NCI-H2029 (cell line): ENCODE measurements around the gene ZNF141.
A peak's percentile ranks its signal among the peaks of the same experiment; 100 is the strongest.
"Not testable (repeated sequence)": the region's sequence is repeated elsewhere in the genome, so short reads cannot be mapped to it uniquely, and the experiment has no call there.

Experiments used
- DNase-seq: peaks from one replicate; lab custom pipeline; 2025; lab: John Stamatoyannopoulos, UW

Gene ZNF141

DNA sequence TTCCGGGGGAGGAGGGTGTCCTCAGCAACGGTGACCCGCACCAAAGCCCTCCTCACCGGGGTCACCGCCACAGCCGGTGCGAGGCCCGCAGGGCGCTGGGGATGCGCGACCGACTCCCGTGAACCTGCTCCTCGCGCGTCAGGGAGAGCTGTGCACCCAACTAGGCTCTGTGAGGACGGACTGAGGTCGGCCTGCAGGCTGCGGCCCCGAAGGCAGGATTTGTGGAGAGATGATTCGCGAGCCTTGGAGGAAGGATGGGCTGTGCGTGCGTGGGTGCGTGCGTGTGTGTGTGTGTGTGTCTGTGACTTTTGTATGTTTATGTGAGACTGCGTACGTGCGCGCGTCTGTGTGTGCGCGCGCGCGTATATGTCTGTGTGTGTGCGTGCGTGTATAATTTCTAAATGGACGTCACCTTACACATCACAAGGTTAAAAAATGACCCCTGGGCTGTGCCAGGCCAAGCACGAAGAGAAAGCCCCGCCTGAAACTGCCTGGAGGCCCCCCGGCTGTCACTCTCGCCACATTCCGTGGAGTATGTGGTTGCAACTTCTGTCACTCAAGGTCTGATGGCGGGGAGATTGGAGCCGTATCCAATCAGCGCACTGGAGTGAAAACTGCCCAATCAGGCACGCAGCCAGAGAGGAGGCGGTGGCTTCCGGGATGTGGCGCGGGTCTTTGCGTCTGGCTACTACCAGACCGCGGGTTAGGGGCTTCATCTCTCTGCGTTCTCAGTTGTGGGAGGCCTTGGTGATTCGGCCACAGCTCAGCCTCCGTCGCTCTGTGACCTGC is at the start of gene ZNF141:
TSS of gene ZNF141 (plus strand) at position 672 of the 789 bp plus-strand sequence. CDS start 170 bp downstream, outside the sequence.
- peak; percentile 93 for DNase-seq

DNA sequence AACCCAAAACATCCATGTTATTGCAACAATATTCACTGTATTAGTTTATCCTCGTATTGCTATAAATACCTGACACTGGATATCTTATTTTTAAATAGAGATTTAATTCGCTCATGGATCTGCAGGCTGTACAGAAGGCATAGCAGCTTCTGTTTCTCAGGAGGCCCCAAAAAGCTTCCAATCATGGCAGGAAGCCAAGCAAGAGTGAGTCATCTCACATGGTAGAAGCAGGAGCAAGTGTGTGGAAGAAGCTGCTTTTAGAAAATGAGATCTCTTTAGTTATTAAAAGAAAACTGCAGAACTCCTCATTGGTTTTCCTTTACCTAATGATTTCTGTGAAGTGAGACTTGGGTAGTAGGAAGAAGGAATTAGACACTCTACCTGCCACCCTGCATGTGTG is 48.7 kb upstream of the ZNF141 start:
- no peak for DNase-seq

DNA sequence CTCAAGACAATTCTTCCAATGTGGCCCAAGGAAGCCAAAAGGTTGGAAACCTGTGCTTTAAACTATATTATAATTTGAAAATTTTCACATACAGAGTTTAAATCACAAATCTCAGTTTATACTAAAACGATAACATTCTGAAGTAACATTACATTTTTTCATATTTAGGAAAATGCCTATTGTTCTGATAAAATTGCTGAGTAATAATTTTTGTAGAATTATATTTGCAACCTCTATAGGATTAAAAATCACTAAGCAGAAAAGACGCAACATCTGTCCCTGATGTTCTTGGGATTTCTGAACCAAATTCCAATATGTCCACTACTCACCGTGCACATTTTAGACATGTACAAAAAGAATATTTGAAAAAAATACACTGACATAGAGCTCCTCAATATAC is 42.9 kb upstream of the ZNF141 start:
- no peak for DNase-seq

DNA sequence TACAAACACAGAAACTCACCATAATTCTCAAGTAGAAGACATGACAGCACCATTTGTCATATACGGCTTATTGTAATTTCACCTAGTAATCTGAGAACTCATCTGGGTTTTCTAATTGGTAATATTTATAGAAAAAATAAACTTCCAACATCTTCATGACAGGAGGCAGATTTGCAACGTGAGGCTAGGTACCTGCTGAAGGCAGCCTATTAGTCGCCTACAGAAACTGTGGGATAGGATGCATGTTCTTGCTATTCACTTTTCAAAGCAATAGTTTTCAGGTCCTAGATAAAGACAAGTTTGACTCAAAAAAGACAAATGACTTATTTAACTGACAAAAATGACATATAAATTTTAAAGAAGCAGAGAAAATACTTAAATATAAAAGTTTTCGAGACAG is 35.2 kb upstream of the ZNF141 start:
- no peak for DNase-seq

DNA sequence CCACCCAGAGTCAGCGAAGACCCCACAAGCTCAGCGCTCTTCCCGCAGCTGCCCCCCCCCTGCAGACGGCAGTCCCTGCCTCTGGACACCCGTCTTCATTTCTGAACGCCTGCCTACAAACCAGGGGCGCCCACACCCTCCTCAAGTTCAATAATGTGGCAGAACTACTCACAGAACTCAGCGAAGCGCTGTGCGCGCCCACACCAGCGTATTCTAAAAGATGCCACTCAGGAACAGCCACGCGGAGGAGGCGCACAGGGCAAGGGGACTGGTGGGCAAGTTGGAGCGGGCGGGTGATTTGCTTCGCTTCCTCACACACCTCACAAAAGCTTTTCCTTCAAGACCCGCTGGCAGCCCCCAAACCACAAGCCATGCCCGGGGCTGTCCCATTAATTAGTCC is 33.1 kb upstream of the ZNF141 start:
- DNase-seq: not testable (repeated sequence)

DNA sequence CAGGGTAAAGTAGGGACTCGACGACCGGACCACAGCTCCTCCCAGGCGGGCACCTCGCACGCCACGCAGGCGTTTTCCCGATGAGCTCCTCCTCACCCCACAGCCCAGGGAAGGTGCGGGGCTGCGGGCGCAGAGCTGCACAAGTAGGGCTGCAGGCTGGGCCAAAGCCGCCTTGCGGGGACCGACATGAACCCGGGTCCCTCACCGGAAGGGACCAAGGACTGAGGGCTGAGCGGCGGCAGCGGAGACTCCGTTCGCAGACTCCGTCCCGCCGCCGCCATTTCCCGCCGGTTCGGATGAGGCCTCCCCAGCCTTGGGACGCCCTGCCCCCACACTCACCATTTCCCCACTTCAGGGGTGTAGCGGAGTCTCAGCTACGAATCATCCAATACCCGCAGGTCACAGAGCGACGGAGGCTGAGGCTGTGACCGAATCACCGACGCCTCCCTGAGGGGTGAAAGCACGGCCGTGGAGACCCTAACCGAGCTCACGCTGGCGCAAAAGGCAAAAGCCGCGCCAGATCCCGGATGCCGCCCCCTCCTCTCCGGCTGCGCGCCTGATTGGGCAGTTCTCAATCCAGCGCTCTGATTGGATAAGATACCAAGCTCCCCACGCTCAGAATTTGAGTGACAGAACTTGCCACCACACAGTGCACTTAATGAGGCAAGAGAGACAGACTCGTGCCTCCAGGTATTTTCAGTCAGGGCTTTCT is 32.5 kb upstream of the ZNF141 start, which contains the start of gene ZNF732:
TSS of gene ZNF732 (minus strand) at position 506 of the 712 bp plus-strand sequence. CDS start at position 342, 164 bp downstream.
- peak; percentile 74 for DNase-seq

DNA sequence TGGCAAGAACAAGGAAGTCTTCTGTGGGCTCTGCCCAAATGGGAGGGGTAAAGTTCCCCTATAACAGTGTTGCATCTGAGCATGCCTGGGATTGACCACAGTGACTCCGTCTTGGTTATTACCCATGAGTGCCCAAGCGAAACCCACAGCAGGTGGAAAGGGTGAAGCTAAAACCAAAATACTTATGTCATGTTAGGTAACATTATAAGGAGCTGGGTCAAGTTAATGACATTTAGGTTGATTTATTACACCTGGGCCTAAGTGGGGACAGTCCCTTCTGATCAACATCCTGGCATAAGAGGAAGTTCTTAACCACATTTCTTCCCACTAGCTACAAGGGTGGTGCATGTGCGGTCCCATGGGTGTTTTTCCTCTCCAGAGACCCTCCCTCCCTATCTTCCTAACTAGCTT is 31.1 kb upstream of the ZNF141 start:
- DNase-seq: no peak

DNA sequence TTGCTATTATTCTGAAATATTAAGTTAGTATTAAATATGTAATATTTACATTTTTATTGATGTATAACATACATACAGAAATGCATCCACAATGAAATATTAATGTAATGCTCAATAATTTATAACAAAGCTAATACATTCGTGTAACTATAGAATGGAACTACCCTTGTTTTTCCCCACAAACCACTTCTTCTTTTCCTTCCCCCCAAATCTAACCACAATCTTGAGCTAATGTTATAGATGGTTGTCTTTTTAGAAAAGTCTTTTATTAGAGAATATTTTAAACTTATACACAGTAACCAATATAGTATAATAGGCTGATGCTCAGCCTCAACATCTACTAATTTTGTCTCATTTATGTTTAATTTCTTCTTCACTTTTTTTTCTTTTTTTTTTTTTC is 27.8 kb upstream of the ZNF141 start:
- no peak for DNase-seq

DNA sequence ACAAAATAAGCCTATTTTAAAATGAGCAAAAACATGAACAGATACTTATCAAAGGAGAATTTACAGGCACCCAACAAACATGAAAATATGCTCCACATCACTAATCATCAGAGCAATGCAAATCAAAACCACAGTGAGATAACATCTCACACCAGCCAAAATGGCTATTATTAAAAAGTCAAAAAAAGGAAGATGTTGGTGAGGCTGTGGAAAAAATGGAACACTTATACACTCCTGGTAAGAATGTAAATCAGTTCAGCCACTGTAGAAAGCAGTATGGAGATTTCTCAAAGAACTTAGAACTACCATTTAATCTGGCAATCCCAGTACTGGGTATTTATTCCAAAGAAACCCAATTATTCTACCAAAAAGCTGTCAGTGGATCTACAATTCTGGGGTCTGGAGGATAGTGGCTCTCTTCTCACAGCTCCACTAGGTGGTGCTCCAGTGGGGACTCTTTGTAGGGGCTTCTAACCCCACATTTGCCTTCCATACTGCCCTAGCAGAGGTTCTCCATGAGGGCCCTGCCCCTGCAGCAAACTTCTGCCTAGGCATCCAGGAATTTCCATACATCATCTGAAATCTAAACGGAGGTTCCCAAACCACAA is 23.2 kb upstream of the ZNF141 start:
- no peak for DNase-seq

DNA sequence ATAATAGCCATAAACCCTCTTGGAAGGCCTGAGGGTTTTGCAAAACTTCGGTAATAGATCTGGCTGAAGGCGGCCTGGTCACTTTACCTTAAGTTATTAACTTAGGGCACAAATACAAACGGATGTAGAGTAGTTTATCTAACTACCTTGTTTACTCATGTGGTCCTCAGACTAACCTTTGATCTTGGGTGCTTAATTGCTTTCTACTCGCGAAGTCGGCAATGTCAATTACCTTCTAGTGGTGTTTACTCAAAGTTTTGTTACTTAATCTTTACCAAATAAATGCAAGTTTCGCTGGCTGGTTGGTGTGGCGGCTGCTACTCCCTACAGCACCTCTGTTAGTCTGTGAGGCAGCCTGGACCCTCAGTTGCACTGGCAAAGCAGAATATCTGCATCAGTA is 8.9 kb upstream of the ZNF141 start:
- no peak for DNase-seq

DNA sequence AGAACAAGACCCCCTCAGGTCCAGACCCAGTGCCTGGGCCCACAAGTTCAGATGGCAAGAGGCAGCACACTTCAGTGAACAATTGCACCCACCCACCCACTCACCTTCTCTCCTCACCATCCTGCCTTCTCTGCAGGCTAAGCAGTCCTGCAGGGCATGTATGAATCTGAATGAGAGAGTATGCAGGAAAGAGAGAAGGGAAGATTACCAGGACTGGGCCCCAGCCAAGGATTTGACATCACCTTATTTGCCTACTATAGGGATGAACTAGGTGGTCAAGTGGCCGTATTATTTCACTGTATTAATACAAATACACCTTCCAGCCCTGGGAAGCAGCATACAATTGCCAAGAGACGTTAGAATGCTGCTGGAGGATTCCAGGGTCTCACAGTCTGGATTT is 2.1 kb upstream of the ZNF141 start:
- no peak for DNase-seq

DNA sequence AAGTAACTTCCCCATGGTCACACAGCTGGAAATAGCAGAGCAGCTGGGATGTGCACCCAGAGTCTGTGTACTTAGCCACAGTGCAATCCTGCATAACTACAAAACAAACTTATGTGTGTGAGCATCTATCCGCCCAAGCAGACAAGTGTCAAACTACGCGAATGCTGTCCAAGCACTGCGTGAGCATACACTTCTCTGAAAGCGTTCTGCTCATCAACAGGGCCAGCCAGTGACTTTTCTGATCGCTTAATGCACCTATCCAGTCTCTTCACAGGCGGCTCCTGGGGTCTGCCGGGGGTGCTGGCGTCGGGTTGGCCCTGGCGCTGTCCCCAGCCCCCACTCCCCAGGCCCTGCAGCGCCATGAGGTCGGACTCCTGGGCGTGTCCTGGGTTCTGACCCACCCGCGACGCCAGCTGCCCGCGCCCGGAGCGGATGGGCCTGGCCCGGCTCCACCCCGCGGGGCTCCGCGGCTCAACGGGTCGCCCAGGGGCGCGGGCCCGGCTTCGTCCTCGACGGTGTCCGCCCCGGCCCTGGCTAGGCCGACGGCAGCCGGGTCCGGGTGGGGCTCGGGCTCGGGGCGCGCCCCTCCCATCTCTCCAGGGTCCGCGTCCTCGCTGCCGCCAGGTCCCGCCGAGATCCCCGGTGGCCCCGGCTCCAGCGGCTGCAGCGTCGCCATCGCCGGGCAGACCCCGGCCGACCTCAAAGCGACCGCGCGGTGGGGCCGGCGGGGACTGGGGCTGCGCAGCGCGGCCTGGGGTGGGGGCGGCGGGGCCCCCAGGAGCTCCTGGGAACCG is 1.3 kb upstream of the ZNF141 start:
- DNase-seq: no peak

DNA sequence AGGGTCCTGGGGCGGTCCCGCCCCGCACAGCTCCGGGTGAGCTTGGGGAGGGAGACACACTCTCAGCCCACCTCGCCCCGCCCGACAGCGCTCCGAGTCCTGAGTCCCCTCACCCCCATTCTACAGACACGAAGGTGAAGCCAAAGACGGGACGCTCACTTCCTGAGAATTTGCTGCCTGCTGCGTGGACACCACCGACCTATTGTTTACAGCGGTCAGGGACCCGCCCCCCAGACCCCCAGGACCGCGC is 796 bp upstream of the ZNF141 start:
- no peak for DNase-seq

DNA sequence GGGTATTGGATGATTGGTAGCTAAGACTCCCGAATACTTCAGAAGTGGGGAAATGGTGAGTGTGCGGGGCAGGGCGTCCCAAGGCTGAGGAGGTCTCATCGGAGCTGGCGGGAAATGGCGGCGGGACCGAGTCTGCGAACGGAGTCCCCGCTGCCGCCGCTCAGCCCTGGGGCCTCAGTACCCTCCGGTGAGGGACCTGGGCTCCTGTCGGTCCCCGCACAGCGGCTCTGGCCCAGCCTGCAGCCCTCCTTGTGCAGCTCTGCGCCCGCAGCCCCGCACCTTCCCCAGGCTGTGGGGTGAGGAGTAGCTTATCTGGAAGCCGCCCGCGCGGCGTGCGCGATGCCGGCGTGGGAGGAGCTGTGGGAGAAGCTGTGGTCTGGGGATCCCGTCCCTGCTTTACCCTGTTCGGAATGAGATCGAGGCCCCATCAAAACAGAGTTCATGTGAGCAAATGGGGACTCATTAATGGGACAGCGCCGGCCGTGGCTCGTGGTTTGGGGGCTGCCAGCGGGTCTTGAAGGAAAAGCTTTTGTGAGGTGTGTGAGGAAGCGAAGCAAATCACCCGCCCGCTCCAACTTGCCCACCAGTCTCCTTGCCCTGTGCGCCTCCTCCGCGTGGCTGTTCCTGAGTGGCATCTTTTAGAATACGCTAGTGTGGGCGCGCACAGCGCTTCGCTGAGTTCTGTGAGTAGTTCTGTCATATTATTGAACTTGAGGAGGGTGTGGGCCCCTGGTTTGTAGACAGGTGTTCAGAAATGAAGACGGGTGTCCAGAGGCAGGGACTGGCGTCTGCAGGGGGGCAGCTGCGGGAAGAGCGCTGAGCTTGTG is 531 bp downstream of the ZNF141 start:
- DNase-seq: no peak

DNA sequence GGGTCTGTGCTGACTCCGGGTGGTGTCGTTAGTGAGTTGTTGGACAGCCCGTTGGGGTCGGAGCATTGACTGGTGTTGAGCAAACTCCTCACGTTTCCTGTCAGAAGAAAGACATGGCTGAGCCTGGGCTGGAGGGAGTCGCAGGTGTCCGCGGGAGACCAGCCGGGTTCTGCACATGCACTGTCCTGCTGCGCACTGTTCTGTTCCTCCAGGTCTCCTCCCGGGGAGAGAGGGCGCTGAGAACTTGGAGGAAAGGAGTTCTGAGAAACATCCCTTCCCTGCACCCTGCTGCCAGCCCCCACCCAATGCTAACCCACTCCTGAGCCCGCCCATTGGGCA is 1.1 kb downstream of the ZNF141 start:
- DNase-seq: no peak

DNA sequence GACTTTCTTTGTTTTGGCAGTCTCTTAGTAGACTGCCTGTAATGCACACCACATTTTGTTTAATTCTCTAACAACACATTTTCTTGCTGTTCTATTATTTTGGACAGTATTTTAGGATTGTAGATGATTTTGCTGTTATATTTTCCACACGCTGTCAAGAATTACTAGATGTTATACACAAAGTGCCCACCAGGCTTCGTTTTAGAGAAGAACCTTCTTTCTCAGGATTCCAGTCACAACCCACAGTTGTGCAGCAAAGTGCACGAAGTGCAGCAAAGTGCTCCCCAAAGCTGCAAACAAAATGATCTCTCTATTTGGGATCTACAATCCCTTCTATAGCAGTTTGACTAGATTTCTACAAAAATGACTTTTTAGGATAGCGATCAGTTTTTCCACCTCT is 2.4 kb downstream of the ZNF141 start:
- DNase-seq: no peak

DNA sequence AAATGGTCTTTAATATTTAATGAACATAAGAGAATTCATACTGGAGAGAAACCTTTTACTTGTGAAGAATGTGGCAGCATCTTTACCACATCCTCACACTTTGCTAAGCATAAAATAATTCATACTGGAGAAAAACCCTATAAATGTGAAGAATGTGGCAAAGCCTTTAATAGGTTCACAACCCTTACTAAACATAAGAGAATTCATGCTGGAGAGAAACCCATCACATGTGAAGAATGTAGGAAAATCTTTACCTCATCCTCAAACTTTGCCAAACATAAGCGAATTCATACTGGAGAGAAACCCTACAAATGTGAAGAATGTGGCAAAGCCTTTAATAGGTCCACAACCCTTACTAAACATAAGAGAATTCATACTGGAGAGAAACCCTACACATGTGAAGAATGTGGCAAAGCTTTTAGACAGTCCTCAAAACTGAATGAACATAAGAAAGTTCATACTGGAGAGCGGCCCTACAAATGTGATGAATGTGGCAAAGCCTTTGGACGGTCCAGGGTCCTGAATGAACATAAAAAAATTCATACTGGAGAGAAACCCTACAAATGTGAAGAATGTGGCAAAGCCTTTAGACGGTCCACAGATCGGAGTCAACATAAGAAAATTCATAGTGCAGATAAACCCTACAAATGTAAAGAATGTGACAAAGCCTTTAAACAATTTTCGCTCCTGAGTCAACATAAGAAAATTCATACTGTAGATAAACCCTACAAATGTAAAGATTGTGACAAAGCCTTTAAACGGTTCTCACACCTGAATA is 35.6 kb downstream of the ZNF141 start:
- no peak for DNase-seq

DNA sequence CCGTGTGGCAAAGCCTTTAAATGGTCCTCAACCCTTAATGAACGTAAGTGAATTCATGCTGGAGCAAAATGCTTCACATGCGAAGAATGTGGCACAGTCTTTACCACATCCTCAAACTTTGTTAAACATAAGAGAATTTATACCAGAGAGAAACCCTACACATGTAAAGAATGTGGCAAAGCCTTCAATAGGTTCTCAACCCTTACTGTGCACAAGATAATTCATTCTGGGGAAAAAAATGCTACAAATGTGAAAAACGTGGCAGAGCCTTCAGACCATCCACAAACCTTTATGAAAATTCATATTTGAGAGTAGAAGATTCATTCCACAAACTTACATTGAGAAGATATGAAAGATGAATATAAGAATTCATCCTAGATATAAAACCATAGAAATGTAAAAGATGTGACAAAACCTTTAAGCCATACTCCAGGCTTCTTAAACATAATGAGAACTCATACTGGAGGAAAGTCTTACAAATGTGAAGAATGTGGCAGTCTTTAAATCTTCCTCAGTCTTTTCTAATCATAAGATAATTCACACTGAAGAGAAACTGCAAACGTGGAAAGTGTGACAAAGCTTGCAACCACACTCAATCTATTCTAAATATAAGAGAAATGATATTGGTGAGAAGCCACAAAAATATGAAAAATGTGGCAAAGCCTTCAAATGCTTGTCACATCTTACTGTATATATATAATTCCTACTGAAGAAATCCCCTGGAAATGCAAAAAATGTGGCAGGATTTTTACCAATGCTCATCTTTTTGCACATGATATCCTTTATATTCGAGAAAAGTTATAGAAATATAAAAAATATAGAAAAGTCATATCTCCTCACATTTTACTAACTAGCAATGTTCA is 36.9 kb downstream of the ZNF141 start:
- no peak for DNase-seq

DNA sequence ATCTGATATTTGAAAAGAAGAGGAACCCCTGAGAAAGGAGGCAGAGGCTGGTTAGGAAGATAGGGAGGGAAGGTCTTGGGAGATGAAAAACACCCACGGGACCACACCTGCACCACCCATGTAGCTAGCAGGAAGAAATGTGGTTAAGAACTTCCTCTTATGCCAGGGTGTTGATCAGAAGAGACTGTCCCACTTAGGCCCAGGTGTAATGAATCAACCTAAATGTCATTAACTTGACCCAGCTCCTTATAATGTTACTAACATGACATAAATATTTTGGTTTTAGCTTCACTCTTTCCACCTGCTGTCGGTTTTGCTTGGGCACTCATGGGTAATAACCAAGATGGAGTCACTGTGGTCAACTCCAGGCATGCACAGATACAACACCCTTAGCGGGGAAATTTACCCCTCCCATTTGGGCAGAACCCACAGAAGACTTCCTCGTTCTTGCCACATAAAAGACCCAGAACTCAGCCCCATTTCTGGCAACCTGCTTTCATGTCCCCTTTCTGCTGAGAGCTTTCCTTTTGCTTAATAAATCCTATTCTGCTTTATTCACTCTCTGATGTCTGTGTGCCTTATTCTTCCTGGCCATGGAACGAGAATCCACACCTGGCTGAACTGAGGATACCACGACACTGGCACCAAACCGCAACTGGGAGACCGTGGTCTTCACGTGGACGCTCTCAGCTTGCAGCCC is 46.8 kb downstream of the ZNF141 start:
- DNase-seq: no peak
